Measurements from ENCODE around the gene AQP1. TPM values are rescaled to one million over a fixed set of nuclear protein-coding genes. Genes with fewer than 3 reads are reported as not detected.

The AQP1 gene
- total RNA-seq, 2 experiments from 2014 or later = 0.15 TPM; not detected in 1

- Mint-ChIP-seq H3K27ac (no peak overlapping the region), H3K4me1 (no peaks in the 10 kb centered on the region), H3K9me3 (ENCODE audit: low read depth) (peaks cover 2% of the 10 kb centered on the region), H3K4me3 (no peak overlapping the region), H3K27me3 (peaks cover 2% of the 10 kb centered on the region), H3K36me3 (no peaks in the 10 kb centered on the region)
- CTCF ChIA-PET = no interaction called here
- no peak for DNase-seq
- ATAC-seq = no peak
Measured at GRCh38 chr7:30894009-30894408, 17.6 kb upstream of the AQP1 start.

- H3K4me3 Mint-ChIP-seq = no peak overlapping the region
- H3K36me3 Mint-ChIP-seq = no peaks in the 10 kb centered on the region
- H3K4me1 Mint-ChIP-seq = no peaks in the 10 kb centered on the region
- DNase-seq (no peak), ATAC-seq (no peak)
- peaks cover 2% of the 10 kb centered on the region for H3K27me3 Mint-ChIP-seq
- peaks cover 2% of the 10 kb centered on the region for H3K9me3 Mint-ChIP-seq (ENCODE audit: low read depth)
- H3K27ac Mint-ChIP-seq = no peak overlapping the region
- CTCF ChIA-PET = no interaction called here
Measured at GRCh38 chr7:30894866-30895605, 16.6 kb upstream of the AQP1 start.

GRCh38 chr7:30896036-30896435, 15.6 kb upstream of the AQP1 start:
- H3K4me3 Mint-ChIP-seq = no peak overlapping the region
- DNase-seq = no peak
- no peak overlapping the region for H3K27ac Mint-ChIP-seq
- no peaks in the 10 kb centered on the region for H3K9me3 Mint-ChIP-seq (ENCODE audit: low read depth)
- H3K36me3 Mint-ChIP-seq = no peaks in the 10 kb centered on the region
- H3K27me3 Mint-ChIP-seq = no peaks in the 10 kb centered on the region
- no peak for ATAC-seq
- CTCF ChIA-PET = no interaction called here
- no peaks in the 10 kb centered on the region for H3K4me1 Mint-ChIP-seq

GRCh38 chr7:30896783-30897637, 14.6 kb upstream of the AQP1 start:
- no peaks in the 10 kb centered on the region for H3K9me3 Mint-ChIP-seq (ENCODE audit: low read depth)
- DNase-seq (no peak), ATAC-seq (no peak)
- H3K4me3 Mint-ChIP-seq = no peak overlapping the region
- no peaks in the 10 kb centered on the region for H3K4me1 Mint-ChIP-seq
- no peaks in the 10 kb centered on the region for H3K27me3 Mint-ChIP-seq
- no peaks in the 10 kb centered on the region for H3K36me3 Mint-ChIP-seq
- CTCF ChIA-PET = no interaction called here
- no peak overlapping the region for H3K27ac Mint-ChIP-seq

GRCh38 chr7:30897770-30898169, 13.9 kb upstream of the AQP1 start:
- no peaks in the 10 kb centered on the region for H3K27me3 Mint-ChIP-seq
- no peak for DNase-seq
- no peaks in the 10 kb centered on the region for H3K36me3 Mint-ChIP-seq
- ATAC-seq = no peak
- no peaks in the 10 kb centered on the region for H3K9me3 Mint-ChIP-seq (ENCODE audit: low read depth)
- no peak overlapping the region for H3K4me3 Mint-ChIP-seq
- H3K27ac Mint-ChIP-seq = no peak overlapping the region
- H3K4me1 Mint-ChIP-seq = no peaks in the 10 kb centered on the region
- CTCF ChIA-PET = no interaction called here

- H3K4me3 Mint-ChIP-seq = no peak overlapping the region
- no peaks in the 10 kb centered on the region for H3K27me3 Mint-ChIP-seq
- no peak for DNase-seq
- H3K36me3 Mint-ChIP-seq = no peaks in the 10 kb centered on the region
- no peaks in the 10 kb centered on the region for H3K9me3 Mint-ChIP-seq (ENCODE audit: low read depth)
- no peaks in the 10 kb centered on the region for H3K4me1 Mint-ChIP-seq
- CTCF ChIA-PET = no interaction called here
- H3K27ac Mint-ChIP-seq = no peak overlapping the region
- ATAC-seq = no peak
Measured at GRCh38 chr7:30898411-30898810, 13.2 kb upstream of the AQP1 start.

- no peak for DNase-seq
- Mint-ChIP-seq H3K27me3 (no peaks in the 10 kb centered on the region), H3K9me3 (ENCODE audit: low read depth) (no peaks in the 10 kb centered on the region), H3K4me3 (no peak overlapping the region), H3K4me1 (no peaks in the 10 kb centered on the region), H3K36me3 (no peaks in the 10 kb centered on the region), H3K27ac (no peak overlapping the region)
- ATAC-seq = no peak
- CTCF ChIA-PET = no interaction called here
Measured at GRCh38 chr7:30899066-30899465, 12.6 kb upstream of the AQP1 start.

- no peak overlapping the region for H3K27ac Mint-ChIP-seq
- DNase-seq (no peak), ATAC-seq (no peak)
- no peaks in the 10 kb centered on the region for H3K4me1 Mint-ChIP-seq
- H3K36me3 Mint-ChIP-seq = no peaks in the 10 kb centered on the region
- no peaks in the 10 kb centered on the region for H3K27me3 Mint-ChIP-seq
- H3K4me3 Mint-ChIP-seq = no peak overlapping the region
- CTCF ChIA-PET = no interaction called here
- no peaks in the 10 kb centered on the region for H3K9me3 Mint-ChIP-seq (ENCODE audit: low read depth)
Measured at GRCh38 chr7:30899630-30900029, 12.0 kb upstream of the AQP1 start.

GRCh38 chr7:30900053-30900452, 11.6 kb upstream of the AQP1 start:
- CTCF ChIA-PET = no interaction called here
- H3K27ac Mint-ChIP-seq = no peak overlapping the region

GRCh38 chr7:30900803-30901362, 10.8 kb upstream of the AQP1 start:
- Mint-ChIP-seq H3K36me3 (no peaks in the 10 kb centered on the region), H3K4me3 (no peak overlapping the region), H3K27ac (no peak overlapping the region), H3K9me3 (ENCODE audit: low read depth) (no peaks in the 10 kb centered on the region), H3K27me3 (no peaks in the 10 kb centered on the region), H3K4me1 (no peaks in the 10 kb centered on the region)
- ATAC-seq = no peak
- DNase-seq = no peak
- CTCF ChIA-PET = no interaction called here

More at GRCh38 chr7:30900053-30900452, 11.6 kb upstream of the AQP1 start:
- Mint-ChIP-seq H3K36me3 (no peaks in the 10 kb centered on the region), H3K4me3 (no peak overlapping the region), H3K9me3 (ENCODE audit: low read depth) (no peaks in the 10 kb centered on the region), H3K27me3 (no peaks in the 10 kb centered on the region), H3K4me1 (no peaks in the 10 kb centered on the region)
- ATAC-seq (no peak), DNase-seq (no peak)

GRCh38 chr7:30901856-30902255, 9.8 kb upstream of the AQP1 start:
- DNase-seq (no peak), ATAC-seq (no peak)
- Mint-ChIP-seq H3K4me1 (no peaks in the 10 kb centered on the region), H3K27ac (no peak overlapping the region), H3K27me3 (no peaks in the 10 kb centered on the region), H3K4me3 (no peak overlapping the region), H3K9me3 (ENCODE audit: low read depth) (no peaks in the 10 kb centered on the region), H3K36me3 (no peaks in the 10 kb centered on the region)
- CTCF ChIA-PET = no interaction called here

GRCh38 chr7:30902466-30902865, 9.2 kb upstream of the AQP1 start:
- H3K27ac Mint-ChIP-seq = no peak overlapping the region
- no peak overlapping the region for H3K4me3 Mint-ChIP-seq
- H3K9me3 Mint-ChIP-seq (ENCODE audit: low read depth) = no peaks in the 10 kb centered on the region
- no peaks in the 10 kb centered on the region for H3K4me1 Mint-ChIP-seq
- DNase-seq = no peak
- CTCF ChIA-PET = no interaction called here
- H3K27me3 Mint-ChIP-seq = no peaks in the 10 kb centered on the region
- no peak for ATAC-seq
- no peaks in the 10 kb centered on the region for H3K36me3 Mint-ChIP-seq

- Mint-ChIP-seq H3K27me3 (no peaks in the 10 kb centered on the region), H3K4me1 (no peaks in the 10 kb centered on the region), H3K36me3 (no peaks in the 10 kb centered on the region), H3K4me3 (no peak overlapping the region), H3K27ac (no peak overlapping the region), H3K9me3 (ENCODE audit: low read depth) (no peaks in the 10 kb centered on the region)
- CTCF ChIA-PET = no interaction called here
- ATAC-seq (no peak), DNase-seq (no peak)
Measured at GRCh38 chr7:30903146-30903545, 8.5 kb upstream of the AQP1 start.

GRCh38 chr7:30904561-30904960, 7.1 kb upstream of the AQP1 start:
- Mint-ChIP-seq H3K36me3 (no peaks in the 10 kb centered on the region), H3K27me3 (no peaks in the 10 kb centered on the region), H3K27ac (no peak overlapping the region), H3K9me3 (ENCODE audit: low read depth) (no peaks in the 10 kb centered on the region), H3K4me1 (no peaks in the 10 kb centered on the region), H3K4me3 (no peak overlapping the region)
- CTCF ChIA-PET = no interaction called here
- DNase-seq = no peak
- ATAC-seq = no peak
